HepG2 (cell line): Measurements from ENCODE around the gene CYP4A22. TPM values are rescaled to one million over a fixed set of nuclear protein-coding genes. Genes with fewer than 3 reads are reported as not detected.

ENCODE experiments used
- GATAD1 ChIP-seq: IDR thresholded peaks from 2 replicates; pipeline ENCODE4 v1.6.1; 2016; ENCODE audit warnings: missing genetic modification reagents, missing compliant biosample characterization
- KLF12 ChIP-seq: sonication (generic); formaldehyde crosslinking; IDR thresholded peaks from 2 replicates; pipeline ENCODE4 v1.4.0; 2020; ENCODE audit warnings: missing genetic modification reagents, borderline replicate concordance
- KLF16 ChIP-seq, 2 experiments: sonication (generic) in 1 of 2; formaldehyde crosslinking in 1 of 2; IDR thresholded peaks; 2 replicates each; pipeline versions ENCODE4 v1.6.1 to v1.8.0; 2016 to 2023; ENCODE audit warnings: missing genetic modification reagents in 2 of 2, missing compliant biosample characterization in 1 of 2
- NCOR1 ChIP-seq: fragments of 200-600 bp; sonication (generic); IDR thresholded peaks from 2 replicates; pipeline ENCODE4 v1.7.0; 2017; ENCODE audit warnings: antibody characterized with exemption, low read length, borderline replicate concordance
- SIX4 ChIP-seq: sonication (generic); formaldehyde crosslinking; IDR thresholded peaks from 2 replicates; pipeline ENCODE4 v1.4.0; 2020; ENCODE audit warnings: missing genetic modification reagents
- TARDBP ChIP-seq: sonication (generic); formaldehyde crosslinking; IDR thresholded peaks from 2 replicates; pipeline ENCODE4 v1.8.0; 2022; ENCODE audit warnings: mild to moderate bottlenecking, missing genetic modification reagents
- ZNF12 ChIP-seq: sonication (generic); formaldehyde crosslinking; IDR thresholded peaks from 2 replicates; pipeline ENCODE4 v1.5.0; 2020; ENCODE audit warnings: missing genetic modification reagents
- ZNF746 ChIP-seq: sonication (generic); formaldehyde crosslinking; IDR thresholded peaks from 2 replicates; pipeline ENCODE4 v1.8.0; 2022; ENCODE audit warnings: mild to moderate bottlenecking, missing genetic modification reagents
- polyA plus RNA-seq, 8 experiments: library from polyadenylated mRNA; depleted of rRNA in 3 of 8; stranded (reverse) in 7 of 8; unstranded in 1 of 8; fragments of >200 nt; fragmentation: Illumina TruSeq in 4 of 8; extraction: Trizol in 4 of 8; gene quantifications; 2 replicates each; pipeline versions ENCODE4 v1.2.1 to v1.2.3, GENCODE V29; 2011 to 2016; ENCODE audit warnings: low read depth in 4 of 8, missing spikeins in 1 of 8, mixed read lengths in 1 of 8; ENCODE audit not compliant: insufficient read depth in 1 of 8
- total RNA-seq, 5 experiments: library from RNA; depleted of rRNA; stranded (reverse); fragments of >200 nt; fragmentation: Illumina TruSeq; extraction: Trizol; gene quantifications; 2 replicates each; pipeline ENCODE4 v1.2.3, GENCODE V29; 2016; ENCODE audit warnings: low read depth in 1 of 5
- TF ChIP-seq, protein P1 (sequence below): sonication (generic); formaldehyde crosslinking; IDR thresholded peaks from 2 replicates; pipeline ENCODE4 v1.5.1; 2020; ENCODE audit warnings: missing genetic modification reagents, mild to moderate bottlenecking, borderline replicate concordance
- TF ChIP-seq, protein P2 (sequence below): sonication (generic); formaldehyde crosslinking; IDR thresholded peaks from 2 replicates; pipeline ENCODE4 v1.5.1; 2020; ENCODE audit warnings: missing genetic modification reagents, mild to moderate bottlenecking, borderline replicate concordance
- TF ChIP-seq, protein P3 (sequence below): sonication (generic); formaldehyde crosslinking; IDR thresholded peaks from 2 replicates; pipeline ENCODE4 v1.4.0; 2020; ENCODE audit warnings: missing genetic modification reagents, borderline replicate concordance
- TF ChIP-seq, protein P4 (sequence below): sonication (generic); formaldehyde crosslinking; IDR thresholded peaks from 2 replicates; pipeline ENCODE4 v1.5.1; 2020; ENCODE audit warnings: mild to moderate bottlenecking, missing genetic modification reagents
- TF ChIP-seq, protein P5 (sequence below): sonication (generic); formaldehyde crosslinking; IDR thresholded peaks from 2 replicates; pipeline ENCODE4 v1.4.0; 2020; ENCODE audit warnings: missing genetic modification reagents, borderline replicate concordance

Gene CYP4A22
- total and polyA plus RNA-seq, 2 of the 13 experiments (the other 11 are each of a cell fraction or from before 2014, with no cell fraction given) = not detected

DNA sequence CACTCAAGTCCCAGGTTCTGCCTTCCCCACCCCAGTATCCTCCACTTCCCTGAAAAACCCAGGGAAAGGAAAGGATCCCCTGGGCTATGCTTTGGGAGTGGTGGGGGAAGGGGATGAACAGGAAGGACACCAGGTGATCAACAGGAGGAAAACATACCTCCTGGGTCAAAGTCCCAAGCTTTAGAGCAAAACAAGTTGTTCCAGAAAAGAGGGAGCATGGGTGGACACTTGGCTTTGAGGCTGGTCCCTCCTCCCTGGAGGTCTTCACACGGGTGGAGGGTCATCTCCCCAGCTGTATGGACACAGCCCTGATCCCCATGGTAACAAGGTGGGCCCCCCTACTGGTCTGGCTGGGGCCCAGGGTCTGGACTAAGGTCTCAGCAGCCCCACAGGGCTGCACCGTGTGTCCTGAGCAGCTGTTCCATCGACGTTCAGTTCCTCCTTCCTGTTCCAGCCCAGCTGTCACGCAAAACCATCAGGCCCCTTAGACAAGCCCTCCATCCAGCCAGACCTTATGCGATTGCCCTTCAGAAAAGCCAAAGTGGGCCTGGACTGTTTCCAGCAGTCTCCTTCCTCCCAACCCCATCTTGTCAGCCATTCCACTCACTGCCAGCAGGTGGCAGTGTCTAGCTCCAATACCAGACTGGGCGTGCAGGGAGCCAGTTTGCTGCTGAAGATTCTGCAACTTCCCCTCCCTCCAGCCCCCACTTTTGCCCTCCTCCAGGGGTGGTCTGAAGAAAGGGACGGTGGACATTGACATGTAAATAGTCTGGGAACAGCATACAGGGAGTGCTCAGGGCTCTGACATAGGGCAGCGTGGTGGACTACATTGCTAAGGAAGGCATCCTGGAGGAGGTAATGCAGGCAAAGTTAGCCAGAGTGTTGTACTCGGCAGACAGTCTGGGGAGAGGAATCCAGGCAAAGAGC, 55.5 kb downstream of the CYP4A22 start (continued):
- TF ChIP-seq, protein P1, sequence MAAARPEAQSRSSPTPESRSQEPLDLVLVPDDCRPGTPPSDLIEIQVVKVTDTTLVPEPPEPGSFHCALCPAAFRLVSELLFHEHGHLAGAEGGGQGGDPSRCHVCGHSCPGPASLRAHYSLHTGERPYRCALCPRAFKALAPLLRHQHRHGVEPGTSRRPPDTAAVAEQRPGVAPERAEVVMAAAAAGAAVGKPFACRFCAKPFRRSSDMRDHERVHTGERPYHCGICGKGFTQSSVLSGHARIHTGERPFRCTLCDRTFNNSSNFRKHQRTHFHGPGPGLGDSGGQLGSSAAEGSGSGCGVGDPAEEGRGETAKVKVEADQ = 0 out of 2 replicates have a peak, but pooled peaks have one; percentile 45
- TF ChIP-seq TARDBP (CRISPR knock-in tag) (no peak), ZNF12 (CRISPR knock-in tag) (no peak; the same call in 1 of the 2 replicates), KLF16 (CRISPR knock-in tag; IDR thresholded peaks at IDR 0.05) (no peak; a peak in 1 of 4 replicates), ZNF746 (CRISPR knock-in tag) (peak; percentile 59), GATAD1 (CRISPR knock-in tag) (peak; percentile 48; the same call in 1 of the 2 replicates), NCOR1 (peak; percentile 52), KLF12 (CRISPR knock-in tag) (peak; percentile 59; the same call in 1 of the 2 replicates), SIX4 (CRISPR knock-in tag) (no peak)
- TF ChIP-seq, protein P2, sequence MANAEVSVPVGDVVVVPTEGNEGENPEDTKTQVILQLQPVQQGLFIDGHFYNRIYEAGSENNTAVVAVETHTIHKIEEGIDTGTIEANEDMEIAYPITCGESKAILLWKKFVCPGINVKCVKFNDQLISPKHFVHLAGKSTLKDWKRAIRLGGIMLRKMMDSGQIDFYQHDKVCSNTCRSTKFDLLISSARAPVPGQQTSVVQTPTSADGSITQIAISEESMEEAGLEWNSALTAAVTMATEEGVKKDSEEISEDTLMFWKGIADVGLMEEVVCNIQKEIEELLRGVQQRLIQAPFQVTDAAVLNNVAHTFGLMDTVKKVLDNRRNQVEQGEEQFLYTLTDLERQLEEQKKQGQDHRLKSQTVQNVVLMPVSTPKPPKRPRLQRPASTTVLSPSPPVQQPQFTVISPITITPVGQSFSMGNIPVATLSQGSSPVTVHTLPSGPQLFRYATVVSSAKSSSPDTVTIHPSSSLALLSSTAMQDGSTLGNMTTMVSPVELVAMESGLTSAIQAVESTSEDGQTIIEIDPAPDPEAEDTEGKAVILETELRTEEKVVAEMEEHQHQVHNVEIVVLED (CRISPR knock-in tag) = peak; percentile 33; the same call in 1 of the 2 replicates
- TF ChIP-seq, protein P3, sequence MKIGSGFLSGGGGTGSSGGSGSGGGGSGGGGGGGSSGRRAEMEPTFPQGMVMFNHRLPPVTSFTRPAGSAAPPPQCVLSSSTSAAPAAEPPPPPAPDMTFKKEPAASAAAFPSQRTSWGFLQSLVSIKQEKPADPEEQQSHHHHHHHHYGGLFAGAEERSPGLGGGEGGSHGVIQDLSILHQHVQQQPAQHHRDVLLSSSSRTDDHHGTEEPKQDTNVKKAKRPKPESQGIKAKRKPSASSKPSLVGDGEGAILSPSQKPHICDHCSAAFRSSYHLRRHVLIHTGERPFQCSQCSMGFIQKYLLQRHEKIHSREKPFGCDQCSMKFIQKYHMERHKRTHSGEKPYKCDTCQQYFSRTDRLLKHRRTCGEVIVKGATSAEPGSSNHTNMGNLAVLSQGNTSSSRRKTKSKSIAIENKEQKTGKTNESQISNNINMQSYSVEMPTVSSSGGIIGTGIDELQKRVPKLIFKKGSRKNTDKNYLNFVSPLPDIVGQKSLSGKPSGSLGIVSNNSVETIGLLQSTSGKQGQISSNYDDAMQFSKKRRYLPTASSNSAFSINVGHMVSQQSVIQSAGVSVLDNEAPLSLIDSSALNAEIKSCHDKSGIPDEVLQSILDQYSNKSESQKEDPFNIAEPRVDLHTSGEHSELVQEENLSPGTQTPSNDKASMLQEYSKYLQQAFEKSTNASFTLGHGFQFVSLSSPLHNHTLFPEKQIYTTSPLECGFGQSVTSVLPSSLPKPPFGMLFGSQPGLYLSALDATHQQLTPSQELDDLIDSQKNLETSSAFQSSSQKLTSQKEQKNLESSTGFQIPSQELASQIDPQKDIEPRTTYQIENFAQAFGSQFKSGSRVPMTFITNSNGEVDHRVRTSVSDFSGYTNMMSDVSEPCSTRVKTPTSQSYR = peak; percentile 94
- TF ChIP-seq, protein P4, sequence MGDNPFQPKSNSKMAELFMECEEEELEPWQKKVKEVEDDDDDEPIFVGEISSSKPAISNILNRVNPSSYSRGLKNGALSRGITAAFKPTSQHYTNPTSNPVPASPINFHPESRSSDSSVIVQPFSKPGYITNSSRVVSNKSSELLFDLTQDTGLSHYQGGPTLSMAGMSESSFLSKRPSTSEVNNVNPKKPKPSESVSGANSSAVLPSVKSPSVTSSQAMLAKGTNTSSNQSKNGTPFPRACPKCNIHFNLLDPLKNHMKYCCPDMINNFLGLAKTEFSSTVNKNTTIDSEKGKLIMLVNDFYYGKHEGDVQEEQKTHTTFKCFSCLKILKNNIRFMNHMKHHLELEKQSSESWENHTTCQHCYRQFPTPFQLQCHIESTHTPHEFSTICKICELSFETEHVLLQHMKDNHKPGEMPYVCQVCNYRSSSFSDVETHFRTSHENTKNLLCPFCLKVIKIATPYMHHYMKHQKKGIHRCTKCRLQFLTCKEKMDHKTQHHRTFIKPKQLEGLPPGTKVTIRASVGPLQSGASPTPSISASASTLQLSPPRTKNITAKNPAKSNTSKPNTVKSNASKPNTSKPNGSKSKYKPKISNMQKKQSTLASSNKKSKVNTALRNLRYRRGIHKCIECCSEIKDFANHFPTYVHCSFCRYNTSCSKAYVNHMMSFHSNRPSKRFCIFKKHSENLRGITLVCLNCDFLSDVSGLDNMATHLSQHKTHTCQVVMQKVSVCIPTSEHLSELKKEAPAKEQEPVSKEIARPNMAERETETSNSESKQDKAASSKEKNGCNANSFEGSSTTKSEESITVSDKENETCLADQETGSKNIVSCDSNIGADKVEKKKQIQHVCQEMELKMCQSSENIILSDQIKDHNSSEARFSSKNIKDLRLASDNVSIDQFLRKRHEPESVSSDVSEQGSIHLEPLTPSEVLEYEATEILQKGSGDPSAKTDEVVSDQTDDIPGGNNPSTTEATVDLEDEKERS (CRISPR knock-in tag) = peak; percentile 40; the same call in 1 of the 2 replicates
- TF ChIP-seq, protein P5, sequence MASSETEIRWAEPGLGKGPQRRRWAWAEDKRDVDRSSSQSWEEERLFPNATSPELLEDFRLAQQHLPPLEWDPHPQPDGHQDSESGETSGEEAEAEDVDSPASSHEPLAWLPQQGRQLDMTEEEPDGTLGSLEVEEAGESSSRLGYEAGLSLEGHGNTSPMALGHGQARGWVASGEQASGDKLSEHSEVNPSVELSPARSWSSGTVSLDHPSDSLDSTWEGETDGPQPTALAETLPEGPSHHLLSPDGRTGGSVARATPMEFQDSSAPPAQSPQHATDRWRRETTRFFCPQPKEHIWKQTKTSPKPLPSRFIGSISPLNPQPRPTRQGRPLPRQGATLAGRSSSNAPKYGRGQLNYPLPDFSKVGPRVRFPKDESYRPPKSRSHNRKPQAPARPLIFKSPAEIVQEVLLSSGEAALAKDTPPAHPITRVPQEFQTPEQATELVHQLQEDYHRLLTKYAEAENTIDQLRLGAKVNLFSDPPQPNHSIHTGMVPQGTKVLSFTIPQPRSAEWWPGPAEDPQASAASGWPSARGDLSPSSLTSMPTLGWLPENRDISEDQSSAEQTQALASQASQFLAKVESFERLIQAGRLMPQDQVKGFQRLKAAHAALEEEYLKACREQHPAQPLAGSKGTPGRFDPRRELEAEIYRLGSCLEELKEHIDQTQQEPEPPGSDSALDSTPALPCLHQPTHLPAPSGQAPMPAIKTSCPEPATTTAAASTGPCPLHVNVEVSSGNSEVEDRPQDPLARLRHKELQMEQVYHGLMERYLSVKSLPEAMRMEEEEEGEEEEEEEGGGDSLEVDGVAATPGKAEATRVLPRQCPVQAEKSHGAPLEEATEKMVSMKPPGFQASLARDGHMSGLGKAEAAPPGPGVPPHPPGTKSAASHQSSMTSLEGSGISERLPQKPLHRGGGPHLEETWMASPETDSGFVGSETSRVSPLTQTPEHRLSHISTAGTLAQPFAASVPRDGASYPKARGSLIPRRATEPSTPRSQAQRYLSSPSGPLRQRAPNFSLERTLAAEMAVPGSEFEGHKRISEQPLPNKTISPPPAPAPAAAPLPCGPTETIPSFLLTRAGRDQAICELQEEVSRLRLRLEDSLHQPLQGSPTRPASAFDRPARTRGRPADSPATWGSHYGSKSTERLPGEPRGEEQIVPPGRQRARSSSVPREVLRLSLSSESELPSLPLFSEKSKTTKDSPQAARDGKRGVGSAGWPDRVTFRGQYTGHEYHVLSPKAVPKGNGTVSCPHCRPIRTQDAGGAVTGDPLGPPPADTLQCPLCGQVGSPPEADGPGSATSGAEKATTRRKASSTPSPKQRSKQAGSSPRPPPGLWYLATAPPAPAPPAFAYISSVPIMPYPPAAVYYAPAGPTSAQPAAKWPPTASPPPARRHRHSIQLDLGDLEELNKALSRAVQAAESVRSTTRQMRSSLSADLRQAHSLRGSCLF = 0 out of 2 replicates have a peak, but pooled peaks have one; percentile 59
